Breast epithelium (tissue), 4 donors: ENCODE results near the gene KLHL33. TPM values are rescaled to one million over a fixed set of nuclear protein-coding genes. Genes with fewer than 3 reads are reported as not detected.

Experiments used
- DNase-seq, 2 donors: peaks; one replicate each; pipeline ENCODE4 v3.0.0-alpha.2; 2019; ENCODE audit warnings: low spot score in 2 of 2
- H3K27ac ChIP-seq, 2 donors: fragments of 200-600 bp; sonication (generic) in 1 of 2; one replicate each; pipeline ENCODE4 v1.5.1; 2016 to 2019; ENCODE audit warnings: mild to moderate bottlenecking in 1 of 2
- H3K27me3 ChIP-seq, 2 donors: fragments of 200-600 bp; sonication (generic) in 1 of 2; one replicate each; pipeline versions ENCODE4 v1.5.1 to v1.6.0; 2017 to 2019; ENCODE audit warnings: control low read depth in 1 of 2, mild to moderate bottlenecking in 1 of 2
- H3K36me3 ChIP-seq: fragments of 200-600 bp; one replicate; pipeline ENCODE4 v1.5.1; 2019
- H3K4me1 ChIP-seq, 2 donors: fragments of 200-600 bp; sonication (generic); one replicate each; pipeline ENCODE4 v1.5.1; 2016 to 2019; ENCODE audit warnings: control low read depth in 1 of 2
- H3K4me3 ChIP-seq, 3 donors: fragments of 200-600 bp; sonication (generic); 1 replicate in 2 of 3; 2 replicates in 1 of 3; pipeline ENCODE4 v1.5.1; 2016 to 2019; ENCODE audit warnings: mild to moderate bottlenecking in 3 of 3, moderate library complexity in 2 of 3
- H3K9me3 ChIP-seq, 2 donors: fragments of 200-600 bp; sonication (generic) in 1 of 2; one replicate each; pipeline ENCODE4 v1.5.1; 2016 to 2019; ENCODE audit warnings: control low read depth in 1 of 2
- POLR2A ChIP-seq: fragments of 450-650 bp; IDR thresholded peaks from one replicate; pipeline ENCODE4 v1.6.1; 2016; ENCODE audit warnings: antibody characterized with exemption, mild to moderate bottlenecking, moderate library complexity
- POLR2AphosphoS5 ChIP-seq, 3 donors: sonication (generic); formaldehyde crosslinking; IDR thresholded peaks; one replicate each; pipeline ENCODE4 v1.6.1; 2017; ENCODE audit warnings: antibody characterized with exemption in 3 of 3
- intact Hi-C: fragments of 100-400 bp; cut with DNase I; formaldehyde crosslinking; loops from one replicate; pipeline ENCODE4 v1.15.1; 2023; ENCODE audit warnings: low total_unique reads
- total RNA-seq, 3 donors: library from RNA; depleted of rRNA; stranded (reverse); fragments of >200 nt; gene quantifications; one replicate each; pipeline ENCODE4 v1.1.0, GENCODE V29; 2016
- TF ChIP-seq, protein P1 (sequence below), 3 donors: fragments of 450-650 bp; IDR thresholded peaks; one replicate each; pipeline ENCODE4 v1.5.1; 2016 to 2017; ENCODE audit warnings: antibody characterized with exemption in 3 of 3, mild to moderate bottlenecking in 3 of 3, moderate library complexity in 3 of 3

The KLHL33 gene, protein sequence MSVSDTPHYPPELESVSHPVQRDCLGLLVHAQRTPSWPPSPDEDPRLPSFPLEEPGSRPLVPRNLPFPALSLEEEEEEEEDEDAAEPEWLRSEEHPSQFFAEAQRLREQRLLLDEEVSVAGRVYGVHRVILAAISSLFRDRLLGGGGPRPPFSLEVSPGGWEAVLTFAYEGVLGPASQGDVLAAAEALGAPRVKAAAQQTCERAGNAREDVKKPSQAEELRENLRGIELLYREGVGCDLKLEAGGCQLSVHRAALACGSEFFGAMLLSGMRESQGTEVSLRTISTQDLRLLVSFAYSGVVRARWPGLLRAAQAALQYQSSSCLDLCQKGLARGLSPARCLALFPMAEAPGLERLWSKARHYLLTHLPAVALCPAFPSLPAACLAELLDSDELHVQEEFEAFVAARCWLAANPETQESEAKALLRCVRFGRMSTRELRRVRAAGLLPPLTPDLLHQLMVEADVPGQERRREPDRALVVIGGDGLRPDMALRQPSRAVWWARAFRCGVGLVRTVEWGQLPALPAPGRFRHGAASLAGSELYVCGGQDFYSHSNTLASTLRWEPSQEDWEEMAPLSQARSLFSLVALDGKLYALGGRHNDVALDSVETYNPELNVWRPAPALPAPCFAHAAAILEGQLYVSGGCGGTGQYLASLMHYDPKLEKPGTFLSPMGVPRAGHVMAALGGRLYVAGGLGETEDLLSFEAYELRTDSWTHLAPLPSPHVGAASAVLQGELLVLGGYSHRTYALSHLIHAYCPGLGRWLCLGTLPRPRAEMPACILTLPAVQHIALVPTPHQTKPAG
- total RNA-seq: under 1 TPM; 0.29 to 0.64 (median 0.33) TPM

DNA sequence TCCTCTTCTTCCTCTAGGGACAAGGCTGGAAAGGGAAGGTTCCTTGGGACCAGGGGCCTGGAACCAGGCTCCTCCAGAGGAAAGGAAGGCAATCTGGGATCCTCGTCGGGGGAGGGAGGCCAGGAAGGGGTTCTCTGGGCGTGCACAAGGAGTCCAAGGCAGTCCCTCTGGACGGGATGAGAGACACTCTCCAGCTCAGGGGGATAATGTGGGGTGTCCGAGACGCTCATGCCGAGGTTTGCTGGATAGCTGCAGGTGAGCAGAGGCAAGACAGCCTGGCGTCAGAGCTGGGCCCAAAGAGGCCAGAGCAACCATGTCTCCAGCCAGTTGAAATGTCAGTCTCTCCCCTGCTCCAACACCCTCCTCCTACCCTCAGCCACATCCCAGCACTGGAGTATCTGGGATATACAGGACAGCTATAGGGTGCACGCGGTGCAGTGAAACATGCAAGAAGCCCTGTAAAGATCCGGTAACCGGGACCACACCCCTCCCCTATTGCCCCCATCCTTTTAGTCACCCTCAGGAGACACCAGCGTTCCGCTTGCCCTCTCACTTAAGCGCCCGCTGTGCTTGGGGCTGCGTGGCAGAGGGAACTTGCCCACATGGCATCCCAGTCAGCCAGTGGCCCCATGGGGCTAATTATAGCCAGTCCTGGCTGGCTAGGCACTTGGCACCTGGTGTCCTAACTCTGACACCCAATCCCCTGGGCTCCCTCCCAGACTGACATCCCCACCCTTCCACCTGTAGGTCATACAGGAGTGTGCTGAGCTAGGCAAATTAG, at the start of gene KLHL33:
KLHL33 (minus strand) TSS at position 585 of the 781 bp plus-strand sequence; CDS start at position 230, 355 bp downstream.
- no peak for DNase-seq
- Histone ChIP-seq H3K27ac (peak within 1 kb of the TSS in 1 of 2 donors; percentile 66), H3K9me3 (no peaks in the 10 kb centered on the region), H3K4me1 (no peaks in the 10 kb centered on the region), H3K4me3 (peak within 1 kb of the TSS; percentile 26 to 62 (median 39)), H3K36me3 (no peaks in the 10 kb centered on the region), H3K27me3 (no peaks in the 10 kb centered on the region)
- intact Hi-C loops: no loop called here
- TF ChIP-seq, protein P1, sequence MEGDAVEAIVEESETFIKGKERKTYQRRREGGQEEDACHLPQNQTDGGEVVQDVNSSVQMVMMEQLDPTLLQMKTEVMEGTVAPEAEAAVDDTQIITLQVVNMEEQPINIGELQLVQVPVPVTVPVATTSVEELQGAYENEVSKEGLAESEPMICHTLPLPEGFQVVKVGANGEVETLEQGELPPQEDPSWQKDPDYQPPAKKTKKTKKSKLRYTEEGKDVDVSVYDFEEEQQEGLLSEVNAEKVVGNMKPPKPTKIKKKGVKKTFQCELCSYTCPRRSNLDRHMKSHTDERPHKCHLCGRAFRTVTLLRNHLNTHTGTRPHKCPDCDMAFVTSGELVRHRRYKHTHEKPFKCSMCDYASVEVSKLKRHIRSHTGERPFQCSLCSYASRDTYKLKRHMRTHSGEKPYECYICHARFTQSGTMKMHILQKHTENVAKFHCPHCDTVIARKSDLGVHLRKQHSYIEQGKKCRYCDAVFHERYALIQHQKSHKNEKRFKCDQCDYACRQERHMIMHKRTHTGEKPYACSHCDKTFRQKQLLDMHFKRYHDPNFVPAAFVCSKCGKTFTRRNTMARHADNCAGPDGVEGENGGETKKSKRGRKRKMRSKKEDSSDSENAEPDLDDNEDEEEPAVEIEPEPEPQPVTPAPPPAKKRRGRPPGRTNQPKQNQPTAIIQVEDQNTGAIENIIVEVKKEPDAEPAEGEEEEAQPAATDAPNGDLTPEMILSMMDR (IDR thresholded peaks at IDR 0.05): no peak
- TF ChIP-seq POLR2AphosphoS5 (IDR thresholded peaks at IDR 0.05) (no peak), POLR2A (no peak)

GRCh38 chr14:20482382-20482781, 46.4 kb upstream of the KLHL33 start:
- intact Hi-C loops: no loop called here
- Histone ChIP-seq H3K27ac (no peak overlapping the region), H3K9me3 (no peaks in the 10 kb centered on the region), H3K4me3 (no peak overlapping the region), H3K27me3 (no peaks in the 10 kb centered on the region), H3K36me3 (no peaks in the 10 kb centered on the region), H3K4me1 (no peaks in the 10 kb centered on the region)
- no peak for DNase-seq
- TF ChIP-seq POLR2A (no peak), POLR2AphosphoS5 (IDR thresholded peaks at IDR 0.05) (no peak)
- TF ChIP-seq, protein P1 (IDR thresholded peaks at IDR 0.05): no peak

DNA sequence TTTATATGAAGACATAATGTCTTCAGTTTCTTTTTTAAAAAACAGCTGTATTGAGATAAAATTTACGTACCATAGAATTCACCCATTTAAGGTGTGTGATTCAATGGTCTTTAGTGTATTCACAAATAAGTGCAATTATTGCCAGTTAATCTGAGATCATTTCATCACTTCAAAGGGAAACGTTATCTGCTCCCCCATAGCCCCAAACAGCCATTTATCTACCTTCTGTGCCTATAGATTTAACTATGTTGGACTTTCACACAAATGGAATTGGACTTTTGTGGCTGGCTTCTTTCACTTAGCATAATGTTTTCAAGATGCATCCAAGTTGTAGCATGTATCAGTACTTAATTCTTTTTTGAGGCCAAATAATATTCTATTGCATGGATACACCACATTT, 42.9 kb upstream of the KLHL33 start:
- Histone ChIP-seq H3K9me3 (no peaks in the 10 kb centered on the region), H3K4me1 (no peaks in the 10 kb centered on the region), H3K4me3 (no peak overlapping the region), H3K36me3 (no peaks in the 10 kb centered on the region), H3K27ac (no peak overlapping the region), H3K27me3 (no peaks in the 10 kb centered on the region)
- intact Hi-C loops: no loop called here
- TF ChIP-seq POLR2AphosphoS5 (IDR thresholded peaks at IDR 0.05): no peak
- TF ChIP-seq, protein P1 (IDR thresholded peaks at IDR 0.05): no peak
- no peak for TF ChIP-seq POLR2A
- DNase-seq: no peak

GRCh38 chr14:20477211-20477876, 41.4 kb upstream of the KLHL33 start:
- H3K27me3 ChIP-seq: no peaks in the 10 kb centered on the region
- H3K36me3 ChIP-seq: no peaks in the 10 kb centered on the region
- DNase-seq: peak in 1 of 2 donors; percentile 67
- no peak for TF ChIP-seq POLR2A
- TF ChIP-seq, protein P1 (IDR thresholded peaks at IDR 0.05): no peak
- no peak for TF ChIP-seq POLR2AphosphoS5 (IDR thresholded peaks at IDR 0.05)
- no peak overlapping the region for H3K4me3 ChIP-seq
- H3K27ac ChIP-seq: peak overlapping the region; percentile 43 to 45
- H3K9me3 ChIP-seq: no peaks in the 10 kb centered on the region
- no peaks in the 10 kb centered on the region for H3K4me1 ChIP-seq
- intact Hi-C loops: no loop called here
